Measurements from ENCODE around the gene GSPT2. TPM values are rescaled to one million over a fixed set of nuclear protein-coding genes. Genes with fewer than 3 reads are reported as not detected.

Gene GSPT2
- total and polyA plus RNA-seq, 8 donors: 2.9 to 13.6 (median 3.5) TPM; not detected in 1

DNA sequence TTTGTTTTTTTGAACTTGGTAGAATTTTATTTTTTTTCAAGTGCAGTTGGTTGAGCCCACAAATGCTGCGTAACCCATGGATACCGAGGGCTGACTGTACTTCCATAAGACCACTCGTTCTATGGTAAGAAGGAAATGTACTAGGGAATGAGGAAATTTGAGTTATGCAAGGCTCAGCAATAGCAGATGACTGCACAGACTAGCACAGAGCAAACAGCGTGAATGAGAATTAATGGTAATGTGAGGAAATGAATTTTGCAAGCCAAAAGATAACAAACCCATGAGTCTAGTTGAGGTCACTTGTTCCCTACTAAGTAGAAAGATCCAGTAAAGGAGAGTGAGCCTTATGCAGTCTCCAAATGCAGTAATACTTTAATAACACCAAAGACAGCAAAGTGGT, 17.4 kb downstream of the GSPT2 start:
- 71 to 88% (median 80%) methylated on average over 4 of the region's 4 CpGs for WGBS, 5 donors

DNA sequence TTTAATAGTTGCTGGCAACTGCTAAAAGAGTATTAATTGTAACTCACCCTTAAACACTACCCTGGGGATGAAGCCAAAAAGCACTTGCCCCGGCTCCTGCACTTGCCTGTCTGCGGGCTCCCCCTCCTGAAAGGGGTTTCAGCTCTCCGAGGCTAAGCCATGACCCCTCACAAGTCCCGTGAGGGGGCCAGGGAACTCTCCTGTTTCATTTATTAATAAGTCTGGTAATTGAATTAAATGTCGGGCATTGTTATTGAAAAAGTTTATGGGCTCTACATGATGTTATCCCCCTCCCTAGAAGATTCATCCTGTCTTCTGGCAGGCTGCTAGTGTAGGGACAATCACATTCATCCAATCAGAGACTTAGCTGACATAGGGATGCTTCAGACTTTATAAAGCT, 23.3 kb downstream of the GSPT2 start:
- Histone ChIP-seq H3K9me3 (peaks cover 0 to 20% (median 4%) of the 10 kb centered on the region in 4 donors), H3K27ac (no peak overlapping the region), H3K27me3 (peaks cover 0 to 9% (median 0%) of the 10 kb centered on the region in 3 donors), H3K36me3 (no peaks in the 10 kb centered on the region), H3K4me3 (no peak overlapping the region), H3K4me1 (no peaks in the 10 kb centered on the region)
- TF ChIP-seq POLR2AphosphoS5 (IDR thresholded peaks at IDR 0.05): no peak
- TF ChIP-seq, protein P1, sequence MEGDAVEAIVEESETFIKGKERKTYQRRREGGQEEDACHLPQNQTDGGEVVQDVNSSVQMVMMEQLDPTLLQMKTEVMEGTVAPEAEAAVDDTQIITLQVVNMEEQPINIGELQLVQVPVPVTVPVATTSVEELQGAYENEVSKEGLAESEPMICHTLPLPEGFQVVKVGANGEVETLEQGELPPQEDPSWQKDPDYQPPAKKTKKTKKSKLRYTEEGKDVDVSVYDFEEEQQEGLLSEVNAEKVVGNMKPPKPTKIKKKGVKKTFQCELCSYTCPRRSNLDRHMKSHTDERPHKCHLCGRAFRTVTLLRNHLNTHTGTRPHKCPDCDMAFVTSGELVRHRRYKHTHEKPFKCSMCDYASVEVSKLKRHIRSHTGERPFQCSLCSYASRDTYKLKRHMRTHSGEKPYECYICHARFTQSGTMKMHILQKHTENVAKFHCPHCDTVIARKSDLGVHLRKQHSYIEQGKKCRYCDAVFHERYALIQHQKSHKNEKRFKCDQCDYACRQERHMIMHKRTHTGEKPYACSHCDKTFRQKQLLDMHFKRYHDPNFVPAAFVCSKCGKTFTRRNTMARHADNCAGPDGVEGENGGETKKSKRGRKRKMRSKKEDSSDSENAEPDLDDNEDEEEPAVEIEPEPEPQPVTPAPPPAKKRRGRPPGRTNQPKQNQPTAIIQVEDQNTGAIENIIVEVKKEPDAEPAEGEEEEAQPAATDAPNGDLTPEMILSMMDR (IDR thresholded peaks at IDR 0.05): no peak
- no peak for TF ChIP-seq POLR2A (IDR thresholded peaks at IDR 0.05)
- no peak for TF ChIP-seq EP300 (IDR thresholded peaks at IDR 0.05)
- 63 to 80% (median 72%) methylated on average over 5 of the region's 5 CpGs for WGBS, 5 donors
- intact Hi-C loops (cut with DNase I; ENCODE audit: low total_unique reads): no loop called here
- DNase-seq: no peak

More for the DNA sequence above, 17.4 kb downstream of the GSPT2 start:
- Histone ChIP-seq H3K4me3 (no peak overlapping the region), H3K27ac (no peak overlapping the region), H3K36me3 (no peaks in the 10 kb centered on the region), H3K27me3 (peaks cover 0 to 3% (median 0%) of the 10 kb centered on the region in 3 donors), H3K9me3 (peaks cover 0 to 5% (median 0%) of the 10 kb centered on the region in 4 donors), H3K4me1 (no peaks in the 10 kb centered on the region)
- TF ChIP-seq, protein P1 (IDR thresholded peaks at IDR 0.05): no peak
- TF ChIP-seq EP300 (IDR thresholded peaks at IDR 0.05) (no peak), POLR2AphosphoS5 (IDR thresholded peaks at IDR 0.05) (no peak), POLR2A (IDR thresholded peaks at IDR 0.05) (no peak)
- no peak for DNase-seq
- intact Hi-C loops (cut with DNase I; ENCODE audit: low total_unique reads): no loop called here

DNA sequence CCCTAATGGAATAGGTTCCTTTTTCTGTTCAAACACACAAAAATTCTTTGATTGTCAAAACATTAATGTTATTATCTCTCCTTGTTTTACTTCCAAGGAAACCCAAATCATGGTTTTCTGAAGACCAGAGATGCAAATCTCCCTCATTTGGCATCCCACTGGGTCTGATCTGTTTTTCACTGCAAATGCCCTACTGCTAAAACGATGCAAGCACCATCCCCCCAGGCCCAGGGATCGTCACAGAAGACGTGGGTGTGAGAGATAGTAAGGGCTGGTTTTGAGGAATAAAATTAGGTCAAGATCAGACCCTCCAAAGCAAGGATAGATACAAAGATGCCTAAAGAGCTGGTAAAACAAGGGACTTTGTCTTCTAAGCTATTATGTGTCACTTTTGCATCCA, 33.6 kb downstream of the GSPT2 start:
- Histone ChIP-seq H3K9me3 (no peaks in the 10 kb centered on the region), H3K4me3 (no peak overlapping the region), H3K27ac (no peak overlapping the region), H3K36me3 (no peaks in the 10 kb centered on the region), H3K27me3 (peaks cover 0 to 10% (median 0%) of the 10 kb centered on the region in 3 donors), H3K4me1 (no peaks in the 10 kb centered on the region)
- DNase-seq: no peak
- TF ChIP-seq, protein P1 (IDR thresholded peaks at IDR 0.05): no peak
- 10 to 30% (median 21%) methylated on average over 3 of the region's 3 CpGs for WGBS, 5 donors
- intact Hi-C loops (cut with DNase I; ENCODE audit: low total_unique reads): no loop called here

DNA sequence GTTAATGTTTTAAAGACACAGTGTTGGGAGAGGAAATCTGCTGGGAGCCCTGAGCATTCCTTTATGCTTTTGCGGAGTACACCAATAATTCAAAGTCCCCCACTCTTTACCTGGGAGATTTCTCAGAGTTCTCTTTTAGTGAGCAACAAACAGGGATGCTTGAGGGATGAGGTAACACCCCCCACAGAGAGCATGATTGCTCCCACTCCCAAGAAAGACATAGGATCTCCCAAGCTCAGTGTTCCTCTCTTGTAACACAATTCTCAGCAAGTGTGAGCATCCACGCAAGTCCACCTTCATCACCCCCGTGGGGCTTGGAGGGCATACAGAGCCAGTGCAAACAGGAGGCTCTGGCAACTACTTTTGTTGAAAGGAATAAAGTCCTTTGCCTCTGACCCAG, 36.1 kb downstream of the GSPT2 start:
- Histone ChIP-seq H3K27me3 (peaks cover 0 to 7% (median 0%) of the 10 kb centered on the region in 3 donors), H3K27ac (no peak overlapping the region), H3K9me3 (no peaks in the 10 kb centered on the region), H3K36me3 (no peaks in the 10 kb centered on the region), H3K4me3 (no peak overlapping the region), H3K4me1 (no peaks in the 10 kb centered on the region)
- no peak for DNase-seq
- intact Hi-C loops (cut with DNase I; ENCODE audit: low total_unique reads): no loop called here
- TF ChIP-seq POLR2A (IDR thresholded peaks at IDR 0.05): no peak
- no peak for TF ChIP-seq EP300 (IDR thresholded peaks at IDR 0.05)
- 60 to 83% (median 81%) methylated on average over 3 of the region's 3 CpGs for WGBS, 5 donors

DNA sequence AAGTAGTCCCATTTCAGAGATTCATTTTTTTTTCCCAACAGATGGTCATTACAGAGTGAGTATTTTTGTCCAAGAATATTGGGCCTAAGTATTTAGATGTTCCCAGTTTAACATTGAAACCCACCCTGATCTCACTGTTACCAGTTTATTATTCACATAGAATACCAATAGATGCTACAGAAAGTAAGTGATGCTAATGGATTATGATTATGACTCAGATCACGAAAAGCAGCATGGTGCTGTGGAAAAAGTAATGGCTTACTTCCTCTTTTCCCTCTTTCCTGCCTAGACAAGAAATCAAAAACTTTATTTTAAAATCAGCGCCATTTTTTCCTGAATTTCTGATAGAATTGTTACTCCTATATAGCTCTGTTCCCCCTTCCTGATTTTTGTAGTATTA, 51.9 kb downstream of the GSPT2 start:
- H3K27ac ChIP-seq: no peak overlapping the region
- no peak for TF ChIP-seq POLR2A (IDR thresholded peaks at IDR 0.05)
- no peak for TF ChIP-seq POLR2AphosphoS5 (IDR thresholded peaks at IDR 0.05)
- TF ChIP-seq, protein P1 (IDR thresholded peaks at IDR 0.05): no peak
- no peak for TF ChIP-seq EP300 (IDR thresholded peaks at IDR 0.05)
- no peak for DNase-seq
- peaks cover 0 to 3% (median 0%) of the 10 kb centered on the region in 3 donors for H3K27me3 ChIP-seq
- WGBS, 5 donors: 77 to 92% (median 90%) methylated on average over 2 of the region's 2 CpGs
- H3K4me1 ChIP-seq: no peaks in the 10 kb centered on the region
- intact Hi-C loops (cut with DNase I; ENCODE audit: low total_unique reads): no loop called here
- no peaks in the 10 kb centered on the region for H3K36me3 ChIP-seq
- no peak overlapping the region for H3K4me3 ChIP-seq
- peaks cover 0 to 7% (median 2%) of the 10 kb centered on the region in 4 donors for H3K9me3 ChIP-seq
